GM19463 (cell line): ENCODE results near the gene INSYN2B.

Experiments used
- ATAC-seq: cut with Tn5 transposase; IDR thresholded peaks from one replicate; pipeline ENCODE4 v1.9.1; 2021; ENCODE audit warnings: mild to moderate bottlenecking, moderate library complexity; ENCODE audit not compliant: unreplicated experiment

The INSYN2B gene

DNA sequence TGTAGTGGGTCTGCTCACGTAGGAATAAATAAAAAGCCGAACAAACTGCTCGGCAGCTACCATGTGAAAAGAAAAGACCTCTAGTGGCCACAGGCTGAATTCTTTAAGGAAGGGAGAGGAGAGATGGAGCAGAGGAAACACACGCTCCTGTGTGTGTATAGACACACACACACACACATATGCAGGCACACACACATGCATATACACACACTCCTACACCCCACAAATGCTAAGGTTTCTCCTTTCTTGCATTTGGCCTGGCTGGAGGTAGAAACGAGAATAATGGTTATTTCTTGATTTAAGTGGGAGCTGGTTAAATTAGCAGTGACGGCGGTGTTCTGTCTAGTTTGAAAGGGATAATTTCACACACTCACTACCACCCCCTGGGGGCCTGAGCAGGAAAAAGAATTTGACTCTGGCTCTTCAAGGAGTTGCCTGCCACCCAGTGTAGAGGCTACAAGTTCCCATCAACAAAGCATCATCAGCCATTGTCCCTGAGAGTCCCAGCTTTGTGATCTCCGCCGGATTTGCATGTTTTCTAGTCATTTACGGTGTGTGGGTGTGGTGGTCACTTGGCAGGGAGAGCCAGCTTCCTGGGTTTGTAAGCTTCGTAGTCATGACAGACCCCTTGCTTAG is at the start of gene INSYN2B:
TSS of gene INSYN2B (minus strand) at position 78 of the 636 bp plus-strand sequence. CDS start 96,597 bp downstream, outside the sequence.
- peak; percentile 48 for ATAC-seq

DNA sequence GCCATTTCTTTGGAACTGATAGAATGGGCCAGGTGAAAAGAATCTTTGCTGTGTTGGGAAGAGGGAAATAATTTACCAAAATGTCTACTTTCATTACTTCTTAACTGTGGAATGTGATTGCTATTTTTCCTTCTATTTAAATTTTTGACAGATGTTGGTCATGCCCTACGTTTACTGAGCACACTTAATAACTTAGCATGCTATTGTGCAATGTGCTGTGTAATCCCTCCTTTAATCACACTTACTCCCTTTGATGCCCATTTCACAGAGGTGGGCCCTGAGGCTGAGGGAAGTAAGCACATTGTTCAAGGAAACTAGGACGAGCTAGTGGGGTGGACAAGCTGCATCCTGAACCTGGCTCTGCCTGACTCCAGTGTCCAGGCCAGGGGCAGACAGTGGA is 47.8 kb upstream of the INSYN2B start:
- ATAC-seq, result no peak

DNA sequence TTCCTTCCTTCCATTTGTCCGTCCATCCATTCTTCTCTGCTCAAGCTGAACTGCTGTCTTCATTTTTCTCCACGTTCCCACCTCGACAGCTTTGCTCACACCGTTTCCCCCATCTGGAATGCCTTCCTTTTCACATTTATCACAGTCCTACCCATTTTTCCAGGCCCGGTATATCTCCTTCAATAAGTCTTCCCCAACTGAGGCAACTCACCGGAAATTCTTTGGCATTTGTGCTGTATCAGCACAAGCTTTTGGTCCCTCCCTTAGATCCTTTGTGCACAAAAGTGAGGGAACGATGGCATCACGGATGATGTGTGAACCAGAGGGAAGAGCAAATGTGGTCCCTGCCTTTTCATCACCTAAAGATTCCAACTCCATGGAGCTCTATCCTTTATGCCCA is 45.6 kb upstream of the INSYN2B start:
- no peak for ATAC-seq

DNA sequence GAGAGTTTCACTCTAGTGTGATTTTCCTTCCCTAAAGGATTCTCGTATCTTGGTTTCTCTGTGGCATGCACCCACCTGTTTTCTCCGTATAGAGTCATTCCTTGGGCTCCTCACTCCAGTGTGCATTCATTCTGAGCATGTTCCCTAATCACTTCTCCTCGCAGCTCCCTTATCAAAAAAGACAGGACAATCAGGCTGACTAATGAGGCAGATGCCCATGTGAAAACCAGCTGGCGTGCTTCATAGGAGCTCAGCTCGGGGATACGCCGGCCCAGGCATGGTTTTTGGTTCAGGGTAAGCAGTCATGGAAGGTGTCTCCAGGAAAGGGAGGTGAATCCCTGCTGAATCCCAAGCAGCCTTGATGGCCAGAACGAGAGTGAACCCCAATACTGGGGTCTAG is 41.2 kb upstream of the INSYN2B start:
- no peak for ATAC-seq

DNA sequence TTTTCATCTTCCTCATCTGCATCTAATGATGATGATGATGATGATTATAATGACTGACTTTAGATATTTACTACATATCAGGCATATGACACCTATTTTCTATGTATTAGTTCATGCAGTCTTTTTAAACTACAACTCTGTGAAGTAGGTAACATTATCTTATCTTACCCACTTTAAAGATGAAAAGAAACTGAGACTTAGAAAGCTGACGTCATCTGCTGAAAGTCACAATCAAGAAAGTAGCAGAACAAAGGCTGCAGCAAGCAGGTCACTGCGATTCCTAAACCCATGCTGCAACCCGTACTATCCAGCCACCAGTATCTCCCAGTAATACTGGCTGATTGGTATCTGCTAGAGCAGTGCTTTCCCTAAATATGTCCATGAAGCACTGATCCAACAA is 40.1 kb upstream of the INSYN2B start:
- no peak for ATAC-seq

DNA sequence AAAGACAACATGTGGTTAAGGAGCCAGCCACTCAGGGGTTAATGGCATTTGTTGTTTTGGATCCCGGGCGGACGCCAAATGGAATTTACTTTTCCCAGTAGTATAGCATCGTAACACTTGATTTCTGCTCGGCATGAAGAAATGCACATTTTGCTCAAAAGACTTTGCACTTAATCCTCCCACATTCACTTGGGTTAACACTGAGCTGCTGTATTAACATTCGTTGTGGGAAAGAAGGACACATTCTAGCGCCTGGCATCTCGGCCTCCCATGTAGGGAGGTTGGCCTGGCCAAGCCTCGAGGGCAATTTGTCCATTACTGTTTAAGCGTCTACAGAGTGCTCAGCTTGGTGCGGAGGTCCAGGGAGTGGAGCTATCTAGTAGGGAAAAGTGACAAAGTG is 32.3 kb upstream of the INSYN2B start:
- ATAC-seq, result no peak

DNA sequence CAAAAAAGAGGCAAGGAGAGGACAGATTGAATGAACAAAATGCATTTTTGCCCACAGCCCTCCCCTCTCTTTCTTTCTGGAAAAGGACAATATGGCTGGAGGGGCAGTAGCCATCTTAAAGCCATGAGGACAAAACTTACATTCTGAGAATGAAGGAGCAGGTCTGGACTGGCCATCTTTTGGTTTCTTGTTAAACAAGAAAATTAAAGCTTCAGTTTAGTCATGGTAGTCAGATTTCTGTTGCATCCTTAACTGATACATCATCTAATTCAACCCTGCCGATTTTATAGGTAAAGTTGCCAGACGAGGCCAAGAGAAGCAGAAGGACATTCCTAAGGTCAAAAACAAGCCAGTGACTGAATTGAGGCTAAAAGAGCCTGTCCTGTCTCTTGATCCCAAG is 31.5 kb upstream of the INSYN2B start:
- no peak for ATAC-seq

DNA sequence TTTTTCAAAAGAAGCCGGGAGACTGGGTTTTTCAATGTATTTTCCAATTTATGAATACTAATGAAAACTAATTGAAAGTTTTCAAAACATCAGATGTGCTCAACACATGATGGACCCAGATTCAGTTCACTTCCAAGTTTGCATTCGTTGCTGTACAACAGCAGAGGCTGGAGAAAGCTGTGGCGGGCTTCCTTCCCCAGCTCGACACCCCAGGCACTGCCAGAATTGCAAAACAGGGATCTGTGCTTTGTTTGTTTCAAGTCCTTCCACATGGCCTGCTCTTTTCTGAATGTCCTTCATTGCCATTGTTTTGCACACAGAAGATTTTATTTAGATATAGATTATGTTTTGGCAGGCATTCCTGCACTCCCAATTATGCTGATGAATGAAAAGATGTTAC is 30.3 kb upstream of the INSYN2B start:
- no peak for ATAC-seq

DNA sequence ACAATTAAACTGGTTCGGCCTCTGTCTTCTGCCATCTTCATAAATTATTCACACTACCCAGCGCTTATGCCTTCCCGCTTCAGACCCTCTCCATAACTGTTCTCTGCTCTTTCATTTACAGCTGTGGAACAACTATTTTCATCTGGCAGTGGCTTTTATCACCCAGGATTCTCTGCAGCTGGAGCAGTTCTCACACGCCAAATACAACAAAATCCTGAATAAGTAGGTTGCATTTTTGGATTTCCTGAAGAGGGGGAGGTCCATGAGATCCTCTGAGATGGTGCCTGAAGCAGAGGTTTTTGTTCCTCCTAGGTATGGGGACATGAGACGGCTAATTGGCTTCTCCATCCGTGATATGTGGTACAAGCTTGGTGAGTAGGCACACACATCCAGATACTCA is 28.1 kb upstream of the INSYN2B start:
- ATAC-seq, result no peak

DNA sequence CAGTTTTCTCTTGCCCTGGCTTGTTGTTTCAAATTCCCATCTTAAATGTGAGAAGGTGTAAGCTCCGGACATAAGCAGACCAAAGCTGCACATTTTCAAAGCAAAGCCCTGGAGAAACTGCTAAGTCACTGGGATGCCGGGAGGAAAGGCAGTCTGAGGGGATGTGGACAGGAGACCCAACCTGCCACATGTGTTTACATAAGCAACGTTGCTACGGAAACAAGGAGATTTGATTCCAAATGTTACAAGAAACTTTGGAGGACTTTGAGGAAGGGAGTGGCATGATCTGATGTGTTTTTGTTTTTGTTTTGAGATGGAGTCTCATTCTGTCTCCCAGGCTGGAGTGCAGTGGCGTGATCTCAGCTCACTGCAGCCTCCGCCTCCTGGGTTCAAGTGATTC is 25.7 kb upstream of the INSYN2B start:
- ATAC-seq, result no peak

DNA sequence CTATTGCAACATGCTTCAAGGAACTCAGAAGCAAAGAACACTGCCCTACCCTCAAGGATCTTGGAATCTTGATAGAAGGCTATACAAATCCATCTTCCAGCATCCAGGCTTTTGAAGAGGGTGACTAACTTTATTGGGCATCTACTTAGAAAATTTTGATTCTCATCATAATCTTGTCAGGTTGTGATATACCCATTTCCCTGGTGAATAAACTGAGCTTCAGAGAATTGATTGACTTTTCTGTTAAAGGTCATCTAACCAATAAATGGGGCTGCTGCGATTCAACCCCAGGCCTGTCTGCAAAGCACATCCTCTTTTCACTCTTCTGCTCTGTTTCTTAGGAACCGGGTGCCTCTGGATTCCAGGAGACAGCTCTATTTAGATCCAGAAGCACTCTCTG is 19.9 kb upstream of the INSYN2B start:
- no peak for ATAC-seq

DNA sequence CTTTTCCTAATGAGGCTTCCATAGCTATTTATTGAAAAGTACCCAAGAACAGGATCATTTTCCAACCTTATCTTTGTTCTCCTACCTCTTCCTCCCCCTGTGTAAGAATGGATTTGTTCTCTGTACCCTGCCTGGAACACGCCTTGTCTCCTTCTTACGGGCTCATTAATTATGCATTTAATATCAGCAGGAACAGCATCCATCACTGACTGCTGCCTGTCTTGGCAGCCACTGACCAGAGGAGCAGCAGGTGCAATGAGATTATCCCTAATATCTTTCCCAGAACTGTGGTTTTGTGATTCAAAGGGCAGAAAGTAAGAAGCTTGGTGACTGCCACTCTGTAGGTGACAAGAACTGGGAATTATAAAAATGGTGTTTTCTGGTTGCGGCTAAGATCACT is 19.3 kb upstream of the INSYN2B start:
- ATAC-seq, result no peak

DNA sequence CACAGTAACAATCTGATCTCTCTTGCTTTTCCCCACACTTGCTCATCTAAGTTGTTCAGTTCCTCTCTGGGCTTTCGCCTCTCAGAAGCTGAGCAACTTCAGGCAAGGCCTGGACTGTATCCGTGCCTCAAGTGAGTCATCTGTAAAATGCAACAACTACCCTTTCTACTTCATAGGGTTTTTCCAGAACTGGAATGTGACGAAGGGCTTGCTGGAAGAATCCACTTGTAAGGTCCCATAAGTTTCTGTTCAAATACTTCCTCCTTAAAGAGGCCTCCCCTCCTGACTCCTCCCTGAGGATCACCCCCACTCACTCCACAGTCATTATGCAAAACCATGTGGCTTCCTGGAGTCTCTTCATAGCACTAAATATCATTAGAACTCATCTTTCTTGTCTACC is 17.5 kb upstream of the INSYN2B start:
- peak; percentile 47 for ATAC-seq

DNA sequence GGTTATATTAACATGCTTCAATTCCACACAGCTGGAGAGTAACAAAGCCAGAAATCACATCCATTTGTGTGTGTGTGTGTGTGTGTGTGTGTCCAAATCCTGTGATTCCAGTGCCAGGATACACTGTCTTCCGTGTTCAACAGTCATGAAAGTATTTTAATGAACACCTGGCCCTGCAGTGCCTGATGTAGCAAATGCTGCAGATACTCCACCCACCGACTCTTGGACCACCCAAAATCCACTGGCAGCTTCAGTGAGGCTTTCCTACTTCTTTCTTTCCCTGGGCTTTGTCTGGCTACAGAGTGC is 13.1 kb upstream of the INSYN2B start:
- no peak for ATAC-seq

DNA sequence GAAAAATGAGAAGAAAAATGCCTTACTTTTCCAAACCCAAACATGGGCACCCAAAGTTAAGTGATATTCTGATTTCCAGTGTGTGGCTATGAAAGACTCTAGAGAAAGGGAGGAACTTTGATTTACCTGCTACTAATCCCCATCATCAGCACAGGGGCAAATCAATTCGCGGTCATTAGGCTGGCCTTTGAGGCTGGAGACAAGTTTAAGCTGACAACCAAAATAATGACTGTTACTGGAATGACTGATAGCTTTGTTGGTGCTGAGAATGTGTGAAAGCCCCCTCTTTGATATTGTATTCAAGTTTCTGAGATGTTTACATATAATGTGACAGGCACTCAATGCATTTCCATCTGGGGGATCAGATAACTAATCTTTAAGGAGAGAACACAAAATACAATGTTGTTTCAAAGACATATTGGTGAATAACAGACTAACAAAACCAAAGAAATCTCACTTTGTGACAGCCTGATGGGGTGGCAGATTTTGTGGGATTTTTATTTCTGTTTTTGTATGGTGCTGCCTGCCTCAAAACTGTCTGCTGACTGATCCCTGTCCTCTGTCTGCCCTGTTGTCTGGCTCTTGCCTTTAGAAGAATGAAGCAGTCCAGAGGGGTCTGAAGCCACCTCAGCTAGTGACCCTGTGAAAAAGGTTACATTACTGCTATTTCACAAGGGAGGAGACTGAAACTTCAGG is 12.6 kb upstream of the INSYN2B start:
- ATAC-seq, result no peak

DNA sequence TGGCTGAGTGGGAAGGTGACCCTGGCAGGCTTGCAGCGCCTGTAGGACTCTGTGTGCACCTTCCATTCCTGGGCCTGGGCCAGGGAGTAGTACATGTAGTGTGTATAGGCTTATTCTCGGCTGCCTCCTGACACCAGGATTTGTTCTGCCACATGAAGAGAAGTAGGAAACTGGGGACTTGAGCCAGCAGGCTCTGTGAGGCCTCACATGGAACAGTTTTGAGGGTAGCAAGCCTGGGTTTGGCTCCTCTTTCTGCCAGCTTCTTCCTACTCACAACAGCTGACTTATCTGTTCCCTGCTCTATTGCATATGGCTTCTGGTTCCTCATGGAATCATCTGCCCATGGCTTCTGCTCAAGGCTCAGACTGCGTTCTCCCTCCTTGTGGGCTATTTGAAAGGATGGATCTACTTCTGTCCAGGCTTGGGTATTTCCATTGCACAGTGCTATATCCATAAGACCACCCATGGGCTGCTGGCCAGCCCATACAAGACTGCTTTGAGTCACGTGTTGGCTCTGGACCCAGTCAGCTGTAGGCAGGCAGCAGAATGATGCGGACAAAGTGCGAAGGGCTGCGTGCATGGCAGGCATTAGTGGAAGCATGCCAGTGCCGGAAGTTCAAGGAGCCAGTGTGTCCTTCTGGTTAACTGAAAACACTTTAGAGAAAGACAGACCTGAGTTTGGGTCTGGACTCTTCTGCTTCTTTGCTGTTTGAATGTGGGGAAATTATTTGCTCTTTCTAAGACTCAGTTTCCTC is 11.0 kb upstream of the INSYN2B start:
- no peak for ATAC-seq

DNA sequence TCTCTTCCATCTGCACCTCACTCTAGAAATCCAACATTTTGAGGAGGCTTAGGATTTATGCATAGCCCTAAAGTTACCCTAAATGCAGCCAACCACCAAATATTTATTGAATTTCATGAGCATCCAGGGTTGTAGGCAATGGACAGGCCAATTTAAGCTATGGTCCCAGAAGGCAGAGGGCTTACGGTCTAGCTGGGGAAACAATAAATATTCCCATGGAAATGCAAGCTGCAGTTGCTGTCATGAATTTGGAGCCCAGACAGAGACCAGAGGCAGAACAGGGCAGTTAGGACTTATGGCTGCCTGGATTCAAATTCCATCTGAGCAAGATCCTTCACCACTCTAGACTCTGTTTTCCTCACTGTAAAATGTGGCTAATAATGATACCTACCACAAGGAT is 9.1 kb upstream of the INSYN2B start:
- no peak for ATAC-seq

DNA sequence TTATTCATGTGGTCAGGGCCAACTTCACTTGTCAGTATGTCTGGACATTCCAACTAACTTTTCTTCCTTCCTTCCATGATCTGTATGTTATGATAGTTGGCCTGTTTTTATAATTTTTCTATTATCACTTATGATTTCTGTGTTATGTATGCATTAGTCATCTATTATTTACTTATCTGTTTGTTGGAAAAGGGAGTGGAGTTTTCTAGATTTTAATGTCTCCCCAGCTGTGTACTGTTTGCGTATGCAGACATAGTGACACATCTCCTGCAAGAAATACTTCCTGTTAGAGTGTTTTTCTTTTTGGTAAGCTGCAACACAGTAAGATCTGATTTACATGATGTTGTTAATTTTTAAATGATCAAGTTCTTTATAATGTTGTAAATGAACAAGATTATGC is 8.7 kb upstream of the INSYN2B start:
- no peak for ATAC-seq

DNA sequence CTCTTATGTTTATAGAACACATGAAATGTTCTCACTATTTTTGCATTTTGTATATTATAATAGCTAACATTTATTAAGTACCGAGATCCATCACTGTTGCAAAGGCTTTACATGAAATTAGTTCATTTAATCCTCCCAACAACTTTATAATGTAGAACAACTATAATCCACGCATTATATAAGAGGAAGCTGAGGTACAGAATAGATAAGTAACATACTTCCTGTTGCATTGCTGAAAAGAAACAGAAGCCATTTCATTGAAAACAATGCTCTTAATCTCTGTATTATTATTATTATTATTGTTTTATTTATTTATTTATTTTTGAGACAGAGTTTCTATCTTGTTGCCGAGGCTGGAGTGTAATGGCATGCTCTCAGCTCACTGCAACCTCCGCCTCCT is 7.9 kb upstream of the INSYN2B start:
- ATAC-seq, result no peak

DNA sequence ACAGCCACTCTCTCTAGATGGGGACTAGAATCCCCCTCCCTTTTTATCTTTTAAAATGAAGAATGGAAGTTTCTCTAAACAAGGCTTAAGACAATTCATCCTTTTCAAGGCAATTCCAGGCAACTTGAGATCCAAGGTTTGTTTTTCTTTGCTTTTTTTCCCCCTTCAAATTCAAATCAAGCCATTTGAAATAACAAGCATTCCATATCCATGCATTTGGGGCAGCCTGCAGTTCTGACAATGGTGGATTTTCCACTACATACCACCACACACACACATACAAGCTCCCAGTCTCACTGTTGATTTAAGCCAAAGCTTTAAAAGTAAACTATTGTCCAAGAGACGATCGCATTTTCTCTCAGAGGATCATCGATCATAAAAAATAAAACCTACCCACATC is 424 bp downstream of the INSYN2B start:
- no peak for ATAC-seq

DNA sequence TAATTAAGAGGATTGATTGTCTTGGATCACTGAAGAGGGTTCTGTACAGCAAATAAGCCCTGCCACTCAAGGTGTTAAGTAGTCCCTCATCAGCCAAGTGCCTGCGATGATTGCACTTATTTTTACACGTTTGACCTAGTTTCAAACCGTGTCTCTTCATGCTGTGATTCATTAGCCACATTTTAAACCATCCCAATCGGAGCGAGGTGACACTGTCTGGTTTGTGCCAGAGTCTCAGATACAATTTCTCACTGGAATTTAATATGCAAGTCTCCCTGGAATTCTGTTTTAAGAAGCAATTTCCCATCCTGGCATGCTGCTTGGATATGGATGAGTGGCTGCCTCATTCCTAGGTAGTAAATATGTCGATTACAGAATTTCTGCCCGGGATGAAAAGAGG is 1.6 kb downstream of the INSYN2B start:
- no peak for ATAC-seq

DNA sequence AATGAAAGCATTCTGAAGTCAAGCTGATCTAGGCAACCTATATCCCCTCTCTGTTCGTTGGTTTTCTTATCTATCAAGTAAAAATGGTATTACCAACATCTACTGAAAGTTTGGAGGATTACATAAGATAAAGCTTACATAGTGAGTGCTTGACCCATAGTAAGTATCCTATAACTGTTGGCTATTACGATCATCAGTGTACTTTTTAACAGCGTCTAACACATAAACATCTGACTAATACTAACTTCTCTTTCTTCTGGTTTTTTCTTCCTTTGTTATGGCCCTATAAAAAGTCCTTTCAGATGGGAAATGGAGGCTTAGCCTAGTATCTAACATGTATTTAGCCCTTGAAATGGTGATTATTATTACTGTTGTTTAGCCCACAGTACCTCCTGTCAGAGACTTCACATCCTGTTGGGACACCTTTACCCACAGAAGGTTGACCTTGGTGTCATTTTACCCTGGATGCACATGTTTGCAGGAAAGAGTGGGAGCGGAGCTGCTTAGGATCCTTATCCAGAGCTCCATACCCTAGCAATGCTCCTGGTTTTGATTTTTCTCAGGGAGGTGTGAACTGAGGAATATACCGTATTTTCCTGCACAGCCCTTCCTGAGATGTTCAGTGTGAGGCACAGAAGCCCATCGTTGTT is 6.0 kb downstream of the INSYN2B start:
- no peak for ATAC-seq
